ENCODE results near the gene LRP1B. TPM values are rescaled to one million over a fixed set of nuclear protein-coding genes. Genes with fewer than 3 reads are reported as not detected.

The LRP1B gene
- total RNA-seq, 4 donors from 2014 or later = 1.2 to 3.3 (median 2.6) TPM

DNA sequence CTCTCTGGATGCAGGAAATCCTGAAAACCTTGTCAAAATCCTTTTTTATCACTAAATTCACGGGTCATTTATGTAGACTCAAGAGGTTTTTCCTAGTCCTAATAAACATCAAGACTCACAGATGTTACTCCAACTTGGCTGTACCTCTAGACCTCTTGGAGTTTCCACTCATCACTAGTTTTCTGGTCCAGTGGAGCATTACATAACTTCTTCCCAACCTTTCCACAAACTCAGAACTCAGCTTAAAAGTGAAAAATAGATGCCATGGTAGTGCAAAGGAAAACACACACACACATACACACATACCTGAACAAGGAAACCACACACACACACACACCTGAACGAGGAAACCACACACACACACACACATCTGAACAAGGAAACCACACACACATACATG lies 807.2 kb downstream of the LRP1B start:
- Histone ChIP-seq H3K27ac (no peak overlapping the region), H3K27me3 (no peaks in the 10 kb centered on the region), H3K9me3 (no peaks in the 10 kb centered on the region), H3K4me3 (no peak overlapping the region), H3K36me3 (no peaks in the 10 kb centered on the region), H3K4me1 (no peaks in the 10 kb centered on the region)
- TF ChIP-seq, protein P1, sequence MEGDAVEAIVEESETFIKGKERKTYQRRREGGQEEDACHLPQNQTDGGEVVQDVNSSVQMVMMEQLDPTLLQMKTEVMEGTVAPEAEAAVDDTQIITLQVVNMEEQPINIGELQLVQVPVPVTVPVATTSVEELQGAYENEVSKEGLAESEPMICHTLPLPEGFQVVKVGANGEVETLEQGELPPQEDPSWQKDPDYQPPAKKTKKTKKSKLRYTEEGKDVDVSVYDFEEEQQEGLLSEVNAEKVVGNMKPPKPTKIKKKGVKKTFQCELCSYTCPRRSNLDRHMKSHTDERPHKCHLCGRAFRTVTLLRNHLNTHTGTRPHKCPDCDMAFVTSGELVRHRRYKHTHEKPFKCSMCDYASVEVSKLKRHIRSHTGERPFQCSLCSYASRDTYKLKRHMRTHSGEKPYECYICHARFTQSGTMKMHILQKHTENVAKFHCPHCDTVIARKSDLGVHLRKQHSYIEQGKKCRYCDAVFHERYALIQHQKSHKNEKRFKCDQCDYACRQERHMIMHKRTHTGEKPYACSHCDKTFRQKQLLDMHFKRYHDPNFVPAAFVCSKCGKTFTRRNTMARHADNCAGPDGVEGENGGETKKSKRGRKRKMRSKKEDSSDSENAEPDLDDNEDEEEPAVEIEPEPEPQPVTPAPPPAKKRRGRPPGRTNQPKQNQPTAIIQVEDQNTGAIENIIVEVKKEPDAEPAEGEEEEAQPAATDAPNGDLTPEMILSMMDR (IDR thresholded peaks at IDR 0.05) = no peak
- no peak for TF ChIP-seq EP300 (IDR thresholded peaks at IDR 0.05)
- TF ChIP-seq POLR2A (IDR thresholded peaks at IDR 0.05) = no peak
- 64% methylated on average over 2 of the region's 2 CpGs for WGBS, 2 donors
- DNase-seq (ENCODE audit: low spot score in 2 of 2) = no peak

DNA sequence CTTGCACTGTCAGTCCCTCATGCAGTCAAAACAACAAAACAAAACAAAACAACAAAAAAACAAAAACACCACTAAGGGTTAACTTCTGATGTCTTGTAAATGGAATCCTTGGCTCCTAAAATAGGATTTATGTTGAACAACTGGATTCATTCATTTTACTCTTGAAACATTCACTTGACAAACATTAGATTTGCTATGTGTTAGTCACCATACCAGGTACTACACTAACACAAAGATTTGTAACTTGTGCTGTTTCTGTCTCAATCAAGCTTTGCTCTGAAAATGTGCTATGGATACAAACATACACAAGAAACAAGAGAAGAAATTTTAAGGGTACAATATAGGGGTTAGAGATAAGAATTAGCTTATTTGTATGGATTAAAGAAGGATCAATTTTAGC lies 812.8 kb downstream of the LRP1B start:
- DNase-seq (ENCODE audit: low spot score in 2 of 2) = no peak
- H3K36me3 ChIP-seq = no peaks in the 10 kb centered on the region
- no peaks in the 10 kb centered on the region for H3K27me3 ChIP-seq
- H3K4me3 ChIP-seq = no peak overlapping the region
- no peaks in the 10 kb centered on the region for H3K9me3 ChIP-seq
- no peak overlapping the region for H3K27ac ChIP-seq
- H3K4me1 ChIP-seq = no peaks in the 10 kb centered on the region
- TF ChIP-seq, protein P1 (IDR thresholded peaks at IDR 0.05) = no peak
- TF ChIP-seq EP300 (IDR thresholded peaks at IDR 0.05) = no peak
- no peak for TF ChIP-seq POLR2A (IDR thresholded peaks at IDR 0.05)

DNA sequence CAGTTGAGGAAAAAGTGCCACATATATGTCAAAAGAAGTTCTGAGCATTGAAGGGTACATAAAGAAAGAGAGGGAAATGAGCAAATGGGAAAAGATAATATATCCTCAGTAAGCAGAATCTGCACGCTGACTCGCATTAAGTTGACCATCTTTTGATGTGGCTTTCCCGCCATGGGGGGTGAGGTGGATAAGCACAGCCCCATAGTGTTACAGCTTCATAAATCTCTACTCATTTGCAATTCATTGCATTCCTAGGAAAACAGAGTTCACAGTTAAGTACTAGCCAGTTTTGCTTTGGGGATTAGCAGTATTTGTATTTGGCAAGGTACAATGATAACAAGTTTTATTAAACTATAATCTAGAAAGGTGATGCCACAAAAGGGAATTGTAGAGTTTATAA lies 814.2 kb downstream of the LRP1B start:
- H3K27me3 ChIP-seq = no peaks in the 10 kb centered on the region
- H3K4me1 ChIP-seq = no peaks in the 10 kb centered on the region
- no peaks in the 10 kb centered on the region for H3K9me3 ChIP-seq
- 88 to 92% methylated on average over 3 of the region's 3 CpGs for WGBS, 2 donors
- no peak for DNase-seq (ENCODE audit: low spot score in 2 of 2)
- H3K4me3 ChIP-seq = no peak overlapping the region
- TF ChIP-seq POLR2A (IDR thresholded peaks at IDR 0.05) (no peak), EP300 (IDR thresholded peaks at IDR 0.05) (no peak)
- no peaks in the 10 kb centered on the region for H3K36me3 ChIP-seq
- no peak overlapping the region for H3K27ac ChIP-seq

DNA sequence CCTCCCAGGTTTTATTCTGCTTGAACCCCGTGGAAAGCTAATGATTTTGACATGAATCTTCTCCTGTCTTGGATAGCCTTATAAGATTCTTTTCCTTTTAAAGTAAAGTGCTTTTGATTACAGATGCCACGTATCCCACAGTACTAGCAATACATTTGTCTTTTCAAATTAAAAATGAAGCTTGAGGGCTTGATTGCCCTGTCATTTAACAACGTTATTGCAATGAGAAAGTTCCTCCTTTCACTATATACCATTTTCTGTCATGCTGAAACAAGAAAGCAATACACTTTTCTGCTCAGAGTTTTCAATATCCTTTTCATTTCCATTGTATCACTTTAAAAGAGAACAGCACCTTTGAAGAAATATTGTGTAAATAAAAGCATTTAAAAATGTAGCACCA lies 814.7 kb downstream of the LRP1B start:
- Histone ChIP-seq H3K27me3 (no peaks in the 10 kb centered on the region), H3K36me3 (no peaks in the 10 kb centered on the region), H3K27ac (no peak overlapping the region), H3K9me3 (no peaks in the 10 kb centered on the region), H3K4me1 (no peaks in the 10 kb centered on the region), H3K4me3 (no peak overlapping the region)
- no peak for DNase-seq (ENCODE audit: low spot score in 2 of 2)
- TF ChIP-seq EP300 (IDR thresholded peaks at IDR 0.05) = no peak
- TF ChIP-seq, protein P1 (IDR thresholded peaks at IDR 0.05) = no peak
- WGBS, 2 donors = 66 to 78% methylated on average over 3 of the region's 3 CpGs

DNA sequence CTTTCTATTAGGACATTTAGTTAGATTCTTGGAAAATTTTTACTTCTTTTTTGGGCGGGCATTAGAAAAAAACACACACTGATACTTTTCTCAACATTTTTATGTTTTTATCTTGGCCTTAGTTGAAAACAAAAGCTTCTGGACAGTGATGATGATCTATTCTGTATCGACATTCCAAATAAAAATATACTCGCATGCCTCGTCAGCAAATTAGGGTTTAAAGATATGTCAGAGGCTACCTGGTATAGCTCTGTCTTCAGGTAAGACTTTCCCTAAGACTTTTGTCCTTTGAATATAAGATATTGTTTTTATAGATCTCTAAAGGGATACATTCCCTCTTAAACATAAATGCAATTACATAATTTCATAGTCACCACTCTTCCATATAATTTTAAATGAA lies 816.8 kb downstream of the LRP1B start:
- Histone ChIP-seq H3K36me3 (no peaks in the 10 kb centered on the region), H3K4me3 (no peak overlapping the region), H3K27ac (no peak overlapping the region), H3K4me1 (no peaks in the 10 kb centered on the region), H3K27me3 (no peaks in the 10 kb centered on the region), H3K9me3 (no peaks in the 10 kb centered on the region)
- no peak for DNase-seq (ENCODE audit: low spot score in 2 of 2)
- TF ChIP-seq, protein P1 (IDR thresholded peaks at IDR 0.05) = no peak
- TF ChIP-seq EP300 (IDR thresholded peaks at IDR 0.05) = no peak
- no peak for TF ChIP-seq POLR2A (IDR thresholded peaks at IDR 0.05)
- WGBS, 2 donors = 86 to 93% methylated on average over 4 of the region's 4 CpGs

DNA sequence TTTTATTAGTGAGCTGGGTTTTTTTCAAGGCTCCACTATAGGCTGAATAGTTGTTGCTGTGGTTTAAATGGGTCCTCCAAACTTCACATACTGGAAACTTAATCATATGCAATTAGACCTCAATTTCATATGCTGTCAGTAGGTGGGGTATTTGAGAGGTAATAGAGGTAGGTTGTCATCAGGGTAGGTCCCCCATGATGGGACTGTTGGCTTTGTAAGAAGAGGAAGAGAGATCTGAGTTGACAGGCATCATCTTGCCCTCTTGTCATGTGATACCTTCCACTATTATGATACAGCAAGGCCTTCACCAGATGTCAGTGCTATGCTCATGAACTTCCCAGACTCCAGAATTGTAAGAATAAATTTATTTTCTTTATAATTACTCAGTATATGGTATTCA lies 819.4 kb downstream of the LRP1B start:
- no peaks in the 10 kb centered on the region for H3K36me3 ChIP-seq
- no peaks in the 10 kb centered on the region for H3K27me3 ChIP-seq
- TF ChIP-seq POLR2A (IDR thresholded peaks at IDR 0.05) (no peak), EP300 (IDR thresholded peaks at IDR 0.05) (no peak)
- TF ChIP-seq, protein P1 (IDR thresholded peaks at IDR 0.05) = no peak
- H3K27ac ChIP-seq = no peak overlapping the region
- no peaks in the 10 kb centered on the region for H3K9me3 ChIP-seq
- no peak overlapping the region for H3K4me3 ChIP-seq
- H3K4me1 ChIP-seq = no peaks in the 10 kb centered on the region
- no peak for DNase-seq (ENCODE audit: low spot score in 2 of 2)

Data from tibial nerve (tissue), 4 donors.